ENCODE measurements around the gene ZNF606.

DNA sequence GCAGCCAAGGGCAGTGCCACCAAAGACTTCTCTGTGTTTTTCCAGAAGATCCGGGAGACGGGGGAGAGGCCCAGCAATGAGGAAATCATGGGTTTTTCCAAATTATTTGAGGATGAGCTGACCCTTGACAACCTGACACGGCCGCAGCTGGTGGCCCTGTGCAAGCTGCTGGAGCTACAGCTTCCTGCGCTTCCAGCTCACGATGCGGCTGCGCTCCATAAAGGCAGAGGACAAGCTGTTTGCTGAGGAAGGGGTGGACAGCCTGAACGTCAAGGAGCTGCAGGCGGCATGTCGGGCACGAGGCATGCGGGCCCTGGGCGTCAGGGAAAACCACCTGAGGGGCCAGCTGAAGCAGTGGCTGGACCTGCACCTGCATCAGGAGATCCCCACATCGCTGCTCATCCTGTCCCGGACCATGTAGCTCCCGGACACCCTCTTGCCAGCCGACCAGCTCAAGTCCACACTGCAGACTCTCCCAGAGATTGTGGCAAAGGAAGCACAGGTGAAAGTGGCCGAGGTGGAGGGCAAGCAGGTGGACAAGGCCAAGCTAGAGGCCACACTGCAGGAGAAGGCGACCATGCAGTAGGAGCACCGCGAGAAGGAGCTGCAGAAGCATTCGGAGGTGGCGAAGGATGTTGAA is 42.9 kb upstream of the ZNF606 start:
- TF ChIP-seq, protein P1, sequence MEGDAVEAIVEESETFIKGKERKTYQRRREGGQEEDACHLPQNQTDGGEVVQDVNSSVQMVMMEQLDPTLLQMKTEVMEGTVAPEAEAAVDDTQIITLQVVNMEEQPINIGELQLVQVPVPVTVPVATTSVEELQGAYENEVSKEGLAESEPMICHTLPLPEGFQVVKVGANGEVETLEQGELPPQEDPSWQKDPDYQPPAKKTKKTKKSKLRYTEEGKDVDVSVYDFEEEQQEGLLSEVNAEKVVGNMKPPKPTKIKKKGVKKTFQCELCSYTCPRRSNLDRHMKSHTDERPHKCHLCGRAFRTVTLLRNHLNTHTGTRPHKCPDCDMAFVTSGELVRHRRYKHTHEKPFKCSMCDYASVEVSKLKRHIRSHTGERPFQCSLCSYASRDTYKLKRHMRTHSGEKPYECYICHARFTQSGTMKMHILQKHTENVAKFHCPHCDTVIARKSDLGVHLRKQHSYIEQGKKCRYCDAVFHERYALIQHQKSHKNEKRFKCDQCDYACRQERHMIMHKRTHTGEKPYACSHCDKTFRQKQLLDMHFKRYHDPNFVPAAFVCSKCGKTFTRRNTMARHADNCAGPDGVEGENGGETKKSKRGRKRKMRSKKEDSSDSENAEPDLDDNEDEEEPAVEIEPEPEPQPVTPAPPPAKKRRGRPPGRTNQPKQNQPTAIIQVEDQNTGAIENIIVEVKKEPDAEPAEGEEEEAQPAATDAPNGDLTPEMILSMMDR (IDR thresholded peaks at IDR 0.05; ENCODE audit: poor library complexity): no peak
- no peak for TF ChIP-seq EZH2phosphoT487 (IDR thresholded peaks at IDR 0.05; ENCODE audit: low read depth, severe bottlenecking, unreplicated experiment)

Measured in hepatocyte (in vitro differentiated cells).